Activated CD4-positive, alpha-beta T cell treated with anti-CD3 and anti-CD28 coated beads, Interleukin-2, amount 50 U/mL, for 16 hours (primary cell): ENCODE results near the gene GRM6.

ENCODE experiments used
- DNase-seq: peaks from one replicate; pipeline ENCODE4 v3.0.0-alpha.2; 2020

Gene GRM6

GRCh38 chr5:178983728-178984127 is 11.4 kb downstream of the GRM6 start:
- no peak for DNase-seq

DNA sequence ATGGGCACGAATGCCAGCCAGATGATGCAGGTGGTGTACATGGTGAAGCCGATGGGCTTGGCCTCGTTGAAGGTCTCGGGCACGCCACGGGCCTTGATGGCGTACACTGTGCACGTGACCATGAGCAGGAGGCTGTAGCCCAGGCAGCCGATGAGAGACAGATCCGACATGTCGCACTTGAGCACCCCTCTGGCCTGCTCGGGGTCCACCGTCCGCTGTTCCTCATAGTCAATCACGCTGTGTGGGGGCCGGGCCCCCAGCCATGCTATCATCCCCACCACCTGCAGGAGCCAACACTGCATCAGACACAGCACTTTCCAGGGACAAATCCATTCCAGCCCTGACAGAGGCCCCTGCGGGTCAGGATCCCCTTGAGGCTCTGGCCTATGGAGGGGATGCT is 12.2 kb downstream of the GRM6 start:
- no peak for DNase-seq

GRCh38 chr5:178981381-178981780 is 13.7 kb downstream of the GRM6 start:
- no peak for DNase-seq

- no peak for DNase-seq
Measured at GRCh38 chr5:178965465-178966055, 29.6 kb downstream of the GRM6 start.

- DNase-seq = no peak
Measured at GRCh38 chr5:178941361-178941760, 53.8 kb downstream of the GRM6 start.

DNA sequence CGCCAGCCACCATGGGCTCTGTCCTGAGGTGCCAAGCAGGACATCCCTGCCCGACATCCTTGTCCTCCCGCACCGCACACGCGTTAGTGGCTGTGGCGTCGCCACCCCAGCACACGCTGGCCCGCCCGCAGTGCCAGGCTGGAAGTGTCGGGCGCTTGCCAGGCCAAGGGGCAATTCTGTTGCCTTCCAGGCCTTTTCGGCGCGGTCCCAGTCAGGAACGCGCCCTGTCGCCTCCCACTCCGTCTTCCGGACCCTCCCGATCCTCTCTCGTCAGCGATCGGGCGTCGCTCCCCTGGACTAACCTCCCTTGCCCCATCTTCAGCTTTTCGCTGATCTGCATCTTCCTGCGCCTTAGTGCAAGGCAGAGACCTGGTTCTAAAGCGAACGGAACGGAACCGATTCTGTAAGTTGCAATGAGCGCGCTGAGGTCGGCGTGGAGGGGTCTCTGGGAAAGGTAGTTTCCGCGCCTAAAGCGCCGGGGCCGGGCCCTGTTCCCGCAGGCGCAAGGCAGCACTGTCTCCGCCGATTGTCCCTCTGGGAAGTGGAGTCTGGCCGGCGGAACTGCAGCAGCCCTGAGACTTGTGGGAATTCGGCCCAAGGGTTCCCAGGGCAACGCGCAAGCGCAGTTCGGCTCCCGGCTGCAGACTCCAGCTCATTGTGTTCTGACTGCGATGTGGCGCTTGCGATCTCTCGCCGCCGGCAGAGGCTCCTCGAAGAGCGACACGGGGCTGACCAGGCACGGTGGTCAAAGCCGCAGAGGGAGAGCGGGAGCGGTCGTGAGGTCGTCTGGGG is 54.4 kb downstream of the GRM6 start, which contains the start of gene ZNF454:
Gene ZNF454, plus strand, starts transcription at position 630 of the 792 bp plus-strand sequence. CDS start 1,594 bp downstream, outside the sequence.
- DNase-seq = no peak

GRCh38 chr5:178931846-178932760 is 63.0 kb downstream of the GRM6 start:
- DNase-seq = no peak
